AG04450 (cell line): ENCODE data around the gene UBE4B. TPM values are rescaled to one million over a fixed set of nuclear protein-coding genes. Genes with fewer than 3 reads are reported as not detected.

Source experiments
- CTCF ChIA-PET: fragments of 300-600, 350-600 bp; formaldehyde crosslinking; extraction: SDS; loops from one replicate; lab custom pipeline; 2022; ENCODE audit warnings: antibody characterized with exemption, inconsistent platforms; lab: Charles Lee
- POLR2A ChIA-PET: fragments of 350-600 bp; formaldehyde crosslinking; extraction: SDS; loops from one replicate; lab custom pipeline; 2021; ENCODE audit warnings: antibody characterized with exemption, inconsistent platforms; lab: Yijun Ruan, JAX
- DNase-seq: peaks from one replicate; pipeline ENCODE4 v3.0.0-alpha.2; 2011; ENCODE audit warnings: low read depth, low spot score
- H3K27ac ChIP-seq: one replicate; pipeline ENCODE4 v1.5.1; 2012; ENCODE audit warnings: low read depth, low read length, control low read depth
- H3K27me3 ChIP-seq: one replicate; pipeline ENCODE4 v1.6.0; 2012; ENCODE audit warnings: low read length; ENCODE audit not compliant: control insufficient read depth, insufficient read depth
- H3K4me3 ChIP-seq: 2 replicates; pipeline ENCODE4 v1.5.1; 2011; ENCODE audit warnings: mild to moderate bottlenecking, low read depth, low read length, control low read depth
- H3K9me3 ChIP-seq: 2 replicates; pipeline ENCODE4 v1.5.1; 2012; ENCODE audit warnings: low read length; ENCODE audit not compliant: control insufficient read depth, insufficient read depth
- CTCF ChIP-seq: IDR thresholded peaks from 2 replicates; pipeline ENCODE4 v1.5.1; 2011; ENCODE audit warnings: low read depth, low read length, control low read depth, inconsistent platforms
- polyA plus RNA-seq: library from polyadenylated mRNA; depleted of rRNA; stranded (reverse); fragments of >200 nt; gene quantifications from 2 replicates; pipeline ENCODE4 v1.2.3, GENCODE V29; 2011

UBE4B gene
- polyA plus RNA-seq, 1 experiment = 28.1 TPM

DNA sequence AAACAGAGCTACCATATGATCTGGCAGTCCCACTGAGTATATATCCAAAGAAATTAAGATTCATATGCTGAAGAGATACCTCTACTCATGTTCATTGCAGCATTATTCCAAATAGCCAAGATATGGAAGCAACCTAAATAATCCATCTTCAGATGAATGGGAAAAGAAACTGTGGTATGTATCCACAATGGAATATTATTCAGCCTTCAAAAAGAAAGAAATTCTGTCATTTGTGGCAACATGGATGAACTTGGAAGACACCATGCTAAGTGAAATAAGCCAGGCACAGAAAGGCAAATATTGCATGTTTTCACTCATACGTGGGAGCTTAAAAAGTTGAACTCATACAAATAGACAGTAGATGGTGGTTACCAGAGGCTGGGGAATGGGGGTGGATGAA, 47.8 kb downstream of the UBE4B start:
- TF ChIP-seq CTCF = no peak
- H3K27me3 ChIP-seq = no peaks in the 10 kb centered on the region
- DNase-seq = no peak
- H3K27ac ChIP-seq = no peak overlapping the region
- H3K4me3 ChIP-seq = no peak overlapping the region
- CTCF ChIA-PET = no interaction called here
- POLR2A ChIA-PET = no interaction called here
- no peaks in the 10 kb centered on the region for H3K9me3 ChIP-seq

DNA sequence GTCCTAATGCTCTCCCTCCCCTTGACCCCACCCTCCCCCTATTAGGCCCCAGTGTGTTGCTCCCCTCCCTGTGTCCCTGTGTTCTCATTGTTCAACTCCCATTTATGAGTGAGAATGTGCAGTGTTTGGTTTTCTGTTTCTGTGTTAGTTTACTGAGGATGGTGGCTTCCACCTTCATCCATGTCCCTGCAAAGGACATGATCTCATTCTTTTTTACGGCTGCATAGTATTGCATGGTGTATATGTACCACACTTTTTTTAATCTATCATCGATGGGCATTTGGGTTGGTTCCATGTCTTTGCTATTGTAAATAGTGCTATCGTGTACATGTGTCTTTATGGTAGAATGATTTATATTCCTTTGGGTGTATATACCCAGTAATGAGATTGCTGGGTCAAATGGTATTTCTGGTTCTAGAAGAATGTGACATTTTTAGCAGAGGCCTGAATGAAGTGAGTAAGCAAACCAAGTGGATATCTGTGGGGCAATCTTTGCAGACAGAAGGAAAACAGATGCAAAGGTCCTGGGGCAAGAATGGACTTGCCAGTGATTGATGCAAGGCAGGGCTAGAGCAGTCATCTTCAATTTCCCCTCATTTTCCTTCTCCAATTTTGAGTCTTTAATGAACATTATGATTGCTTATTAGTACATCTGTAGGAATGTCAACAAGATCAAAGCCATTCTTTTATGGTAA, 50.2 kb downstream of the UBE4B start:
- TF ChIP-seq CTCF = no peak
- H3K9me3 ChIP-seq = no peaks in the 10 kb centered on the region
- no peak overlapping the region for H3K4me3 ChIP-seq
- no peak overlapping the region for H3K27ac ChIP-seq
- POLR2A ChIA-PET = no interaction called here
- H3K27me3 ChIP-seq = no peaks in the 10 kb centered on the region
- CTCF ChIA-PET = no interaction called here
- DNase-seq = no peak

DNA sequence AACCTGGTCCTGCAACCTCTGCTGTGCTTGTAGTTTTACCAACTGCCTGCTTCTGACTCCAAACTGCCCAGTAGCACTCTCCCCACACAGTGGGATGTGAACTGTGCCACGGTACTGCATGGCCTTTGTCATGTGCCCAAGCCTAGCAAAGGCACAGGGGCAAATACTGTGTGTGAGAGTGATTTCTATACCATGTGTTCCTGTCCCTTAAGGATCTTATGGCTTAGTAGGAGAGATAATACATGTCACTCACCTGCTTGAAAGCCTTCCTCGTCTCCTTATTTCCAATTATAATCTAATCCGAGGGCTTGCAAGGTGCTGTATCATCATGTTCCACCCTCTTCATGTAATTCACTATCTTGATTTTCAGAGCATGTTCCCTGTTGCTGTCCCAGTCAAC, 51.3 kb downstream of the UBE4B start:
- no peak for DNase-seq
- Histone ChIP-seq H3K27me3 (no peaks in the 10 kb centered on the region), H3K9me3 (no peaks in the 10 kb centered on the region), H3K27ac (no peak overlapping the region), H3K4me3 (no peak overlapping the region)
- no peak for TF ChIP-seq CTCF
- POLR2A ChIA-PET = no interaction called here
- CTCF ChIA-PET = no interaction called here

DNA sequence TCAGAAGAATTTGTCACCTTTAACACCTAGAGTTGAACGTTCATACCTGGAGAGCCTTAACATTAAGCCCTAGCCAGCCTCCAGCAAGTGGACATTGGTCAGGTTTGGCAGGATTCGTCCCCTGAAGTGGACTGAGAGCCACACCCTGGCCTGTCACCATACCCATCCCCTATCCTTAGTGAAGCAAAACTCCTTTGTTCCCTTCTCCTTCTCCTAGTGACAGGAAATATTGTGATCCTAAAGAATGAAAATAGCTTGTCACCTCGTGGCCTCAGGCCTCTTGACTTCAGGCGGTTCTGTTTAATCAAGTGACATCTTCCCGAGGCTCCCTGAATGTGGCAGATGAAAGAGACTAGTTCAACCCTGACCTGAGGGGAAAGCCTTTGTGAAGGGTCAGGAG, 52.3 kb downstream of the UBE4B start:
- POLR2A ChIA-PET = no interaction called here
- Histone ChIP-seq H3K9me3 (no peaks in the 10 kb centered on the region), H3K4me3 (no peak overlapping the region), H3K27me3 (no peaks in the 10 kb centered on the region), H3K27ac (no peak overlapping the region)
- CTCF ChIA-PET = interaction anchor here (0.6 kb wide), 1 partner anchor 160 kb away, joined by 4 read pairs; no protein-coding TSS in a partner anchor
- no peak for TF ChIP-seq CTCF
- no peak for DNase-seq

DNA sequence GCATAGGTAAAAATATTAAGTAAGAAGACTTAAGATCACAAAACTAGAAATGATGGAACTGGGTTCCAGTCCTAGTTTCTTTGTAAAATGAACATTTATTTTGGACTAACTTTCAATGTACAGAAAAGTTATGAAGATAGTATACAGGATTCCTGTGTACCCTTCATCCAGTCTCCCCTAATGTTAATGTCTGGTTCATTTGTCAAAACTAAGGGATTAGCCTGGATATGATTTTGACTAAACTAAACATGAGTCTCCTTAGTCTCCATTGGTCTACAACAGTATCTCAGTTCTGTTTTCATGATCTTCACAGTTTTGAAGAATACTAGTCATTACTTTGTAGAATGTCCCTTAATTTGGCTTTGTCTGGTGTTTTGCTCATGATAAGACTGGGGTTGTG, 54.5 kb downstream of the UBE4B start:
- Histone ChIP-seq H3K9me3 (no peaks in the 10 kb centered on the region), H3K27ac (no peak overlapping the region), H3K4me3 (no peak overlapping the region), H3K27me3 (no peaks in the 10 kb centered on the region)
- POLR2A ChIA-PET = no interaction called here
- CTCF ChIA-PET = no interaction called here
- no peak for TF ChIP-seq CTCF
- DNase-seq = no peak
